ENCODE results near the gene PLB1. TPM values are rescaled to one million over a fixed set of nuclear protein-coding genes. Genes with fewer than 3 reads are reported as not detected.

The PLB1 gene
- total and polyA plus RNA-seq, 9 of the 15 experiments (the other 6 are each of a cell fraction or from before 2014, with no cell fraction given): 0.01 to 0.09 (median 0.07) TPM; not detected in 2

DNA sequence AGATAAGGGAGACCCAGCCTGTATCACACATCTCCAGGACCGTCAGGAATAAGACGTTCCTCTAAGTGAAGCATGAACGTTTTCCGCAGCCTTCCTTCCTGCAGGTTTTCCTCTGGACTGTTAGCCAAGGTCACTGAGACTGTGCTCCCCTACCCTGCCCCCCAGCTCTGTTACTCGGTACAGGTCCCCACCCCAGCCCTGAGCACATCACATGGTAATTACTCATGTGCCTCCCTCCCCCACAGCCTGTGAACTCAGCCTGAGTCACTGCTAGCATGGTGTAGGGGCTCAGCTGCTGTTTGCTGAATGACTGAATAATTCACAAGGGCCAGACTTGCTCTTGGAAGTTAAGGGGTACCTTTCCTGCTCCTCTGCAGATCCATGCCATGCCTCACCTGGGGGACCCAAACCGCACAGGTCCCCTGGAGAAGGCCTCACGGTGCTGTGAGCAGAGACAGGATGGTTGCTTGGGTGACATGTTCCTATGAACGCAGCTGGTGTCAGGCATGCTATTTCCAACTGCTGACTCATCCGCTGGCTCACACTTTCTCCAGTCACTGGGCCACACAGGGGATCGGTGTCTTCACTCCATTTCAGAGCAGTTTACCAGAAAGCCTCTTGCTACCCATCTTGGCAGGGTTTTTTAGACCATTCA, 88.2 kb downstream of the PLB1 start (continued):
- TF ChIP-seq, protein P1, sequence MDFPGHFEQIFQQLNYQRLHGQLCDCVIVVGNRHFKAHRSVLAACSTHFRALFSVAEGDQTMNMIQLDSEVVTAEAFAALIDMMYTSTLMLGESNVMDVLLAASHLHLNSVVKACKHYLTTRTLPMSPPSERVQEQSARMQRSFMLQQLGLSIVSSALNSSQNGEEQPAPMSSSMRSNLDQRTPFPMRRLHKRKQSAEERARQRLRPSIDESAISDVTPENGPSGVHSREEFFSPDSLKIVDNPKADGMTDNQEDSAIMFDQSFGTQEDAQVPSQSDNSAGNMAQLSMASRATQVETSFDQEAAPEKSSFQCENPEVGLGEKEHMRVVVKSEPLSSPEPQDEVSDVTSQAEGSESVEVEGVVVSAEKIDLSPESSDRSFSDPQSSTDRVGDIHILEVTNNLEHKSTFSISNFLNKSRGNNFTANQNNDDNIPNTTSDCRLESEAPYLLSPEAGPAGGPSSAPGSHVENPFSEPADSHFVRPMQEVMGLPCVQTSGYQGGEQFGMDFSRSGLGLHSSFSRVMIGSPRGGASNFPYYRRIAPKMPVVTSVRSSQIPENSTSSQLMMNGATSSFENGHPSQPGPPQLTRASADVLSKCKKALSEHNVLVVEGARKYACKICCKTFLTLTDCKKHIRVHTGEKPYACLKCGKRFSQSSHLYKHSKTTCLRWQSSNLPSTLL (IDR thresholded peaks at IDR 0.05): no peak
- TF ChIP-seq BRD4 (IDR thresholded peaks at IDR 0.05) (0 out of 2 replicates have a peak, but pooled peaks have one; percentile 28), CBFA2T2 (conservative IDR thresholded peaks at IDR 0.05) (peak; percentile 50), ZNF695 (CRISPR knock-in tag; IDR thresholded peaks at IDR 0.05) (no peak), ZKSCAN3 (CRISPR knock-in tag; IDR thresholded peaks at IDR 0.05) (no peak), DPF2 (IDR thresholded peaks at IDR 0.05) (peak; percentile 97), SIN3A (IDR thresholded peaks at IDR 0.05; ENCODE audit: borderline replicate concordance in 2 of 2, control insufficient read depth in 1 of 2, low read depth in 2 of 2, low read length in 2 of 2) (0 out of 4 replicates have a peak, but pooled peaks of 1 of the 2 experiments have one; percentile 22), EGR1 (conservative IDR thresholded peaks at IDR 0.05) (peak; percentile 82), ZNF253 (CRISPR knock-in tag; conservative IDR thresholded peaks at IDR 0.05) (no peak), ZNF431 (CRISPR knock-in tag; IDR thresholded peaks at IDR 0.05) (no peak), ZNF780A (CRISPR knock-in tag; IDR thresholded peaks at IDR 0.05) (no peak), PURB (CRISPR knock-in tag; IDR thresholded peaks at IDR 0.05; ENCODE audit: low read depth) (no peak), NFE2L1 (tag; IDR thresholded peaks at IDR 0.05; ENCODE audit: borderline replicate concordance, low read depth) (peak; percentile 49; the same call in 1 of the 2 replicates), FOXK2 (conservative IDR thresholded peaks at IDR 0.05 in 1 of 2, IDR thresholded peaks at IDR 0.05 in 1 of 2; ENCODE audit: low read depth in 2 of 2) (peak; percentile 22 to 41; a peak in 1 of 4 replicates), SMC3 (conservative IDR thresholded peaks at IDR 0.05; ENCODE audit: insufficient read depth, low read depth, low read length) (no peak), SP2 (IDR thresholded peaks at IDR 0.05; ENCODE audit: extremely low read depth, low read depth, low read length, poor library complexity, severe bottlenecking) (no peak), RFX1 (IDR thresholded peaks at IDR 0.05) (peak; percentile 77), ZNF324 (CRISPR knock-in tag; IDR thresholded peaks at IDR 0.05) (no peak), NCOR1 (IDR thresholded peaks at IDR 0.05) (peak; percentile 49; the same call in 1 of the 2 replicates), GABPB1 (CRISPR knock-in tag; IDR thresholded peaks at IDR 0.05) (peak; percentile 60; the same call in 1 of the 2 replicates), NEUROD1 (IDR thresholded peaks at IDR 0.05; ENCODE audit: borderline replicate concordance, low read depth, low read length, partially characterized antibody) (peak; percentile 82)
- TF ChIP-seq, protein P2, sequence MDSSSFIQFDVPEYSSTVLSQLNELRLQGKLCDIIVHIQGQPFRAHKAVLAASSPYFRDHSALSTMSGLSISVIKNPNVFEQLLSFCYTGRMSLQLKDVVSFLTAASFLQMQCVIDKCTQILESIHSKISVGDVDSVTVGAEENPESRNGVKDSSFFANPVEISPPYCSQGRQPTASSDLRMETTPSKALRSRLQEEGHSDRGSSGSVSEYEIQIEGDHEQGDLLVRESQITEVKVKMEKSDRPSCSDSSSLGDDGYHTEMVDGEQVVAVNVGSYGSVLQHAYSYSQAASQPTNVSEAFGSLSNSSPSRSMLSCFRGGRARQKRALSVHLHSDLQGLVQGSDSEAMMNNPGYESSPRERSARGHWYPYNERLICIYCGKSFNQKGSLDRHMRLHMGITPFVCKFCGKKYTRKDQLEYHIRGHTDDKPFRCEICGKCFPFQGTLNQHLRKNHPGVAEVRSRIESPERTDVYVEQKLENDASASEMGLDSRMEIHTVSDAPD (CRISPR knock-in tag; IDR thresholded peaks at IDR 0.05): no peak
- TF ChIP-seq, protein P3, sequence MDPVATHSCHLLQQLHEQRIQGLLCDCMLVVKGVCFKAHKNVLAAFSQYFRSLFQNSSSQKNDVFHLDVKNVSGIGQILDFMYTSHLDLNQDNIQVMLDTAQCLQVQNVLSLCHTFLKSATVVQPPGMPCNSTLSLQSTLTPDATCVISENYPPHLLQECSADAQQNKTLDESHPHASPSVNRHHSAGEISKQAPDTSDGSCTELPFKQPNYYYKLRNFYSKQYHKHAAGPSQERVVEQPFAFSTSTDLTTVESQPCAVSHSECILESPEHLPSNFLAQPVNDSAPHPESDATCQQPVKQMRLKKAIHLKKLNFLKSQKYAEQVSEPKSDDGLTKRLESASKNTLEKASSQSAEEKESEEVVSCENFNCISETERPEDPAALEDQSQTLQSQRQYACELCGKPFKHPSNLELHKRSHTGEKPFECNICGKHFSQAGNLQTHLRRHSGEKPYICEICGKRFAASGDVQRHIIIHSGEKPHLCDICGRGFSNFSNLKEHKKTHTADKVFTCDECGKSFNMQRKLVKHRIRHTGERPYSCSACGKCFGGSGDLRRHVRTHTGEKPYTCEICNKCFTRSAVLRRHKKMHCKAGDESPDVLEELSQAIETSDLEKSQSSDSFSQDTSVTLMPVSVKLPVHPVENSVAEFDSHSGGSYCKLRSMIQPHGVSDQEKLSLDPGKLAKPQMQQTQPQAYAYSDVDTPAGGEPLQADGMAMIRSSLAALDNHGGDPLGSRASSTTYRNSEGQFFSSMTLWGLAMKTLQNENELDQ (CRISPR knock-in tag; IDR thresholded peaks at IDR 0.05; ENCODE audit: borderline replicate concordance): no peak

Data from K562 (cell line).